Tibial nerve (tissue), 4 donors: ENCODE measurements around the gene TMEM61. TPM values are rescaled to one million over a fixed set of nuclear protein-coding genes. Genes with fewer than 3 reads are reported as not detected.

Source experiments
- DNase-seq, 2 donors: peaks; one replicate each; pipeline ENCODE4 v3.0.0-alpha.2; 2019; ENCODE audit warnings: low spot score in 2 of 2
- H3K27ac ChIP-seq, 4 donors: fragments of 200-600 bp; sonication (generic) in 3 of 4; one replicate each; pipeline ENCODE4 v1.5.1; 2017 to 2019; ENCODE audit warnings: mild to moderate bottlenecking in 1 of 4
- H3K27me3 ChIP-seq, 2 donors: fragments of 200-600 bp; sonication (generic) in 1 of 2; one replicate each; pipeline versions ENCODE4 v1.5.1 to v1.6.0; 2017 to 2019
- H3K36me3 ChIP-seq, 3 donors: fragments of 200-600 bp; sonication (generic); one replicate each; pipeline ENCODE4 v1.5.1; 2018 to 2019
- H3K4me1 ChIP-seq, 4 donors: fragments of 200-600 bp; sonication (generic) in 3 of 4; one replicate each; pipeline ENCODE4 v1.5.1; 2017 to 2019
- H3K4me3 ChIP-seq, 4 donors: fragments of 200-600 bp; sonication (generic) in 3 of 4; one replicate each; pipeline ENCODE4 v1.5.1; 2017 to 2019; ENCODE audit warnings: mild to moderate bottlenecking in 1 of 4, moderate library complexity in 1 of 4
- H3K9me3 ChIP-seq, 4 donors: fragments of 200-600 bp; sonication (generic) in 3 of 4; one replicate each; pipeline ENCODE4 v1.5.1; 2017 to 2019
- CTCF ChIP-seq, 5 experiments: fragments of 200-600 bp in 3 of 5; fragments of 450-650 bp in 2 of 5; sonication (generic) in 3 of 5; IDR thresholded peaks; one replicate each; pipeline ENCODE4 v1.5.1; 2016 to 2019; ENCODE audit warnings: antibody characterized with exemption in 5 of 5, mild to moderate bottlenecking in 3 of 5, moderate library complexity in 2 of 5
- EP300 ChIP-seq, 2 donors: sonication (generic); formaldehyde crosslinking; IDR thresholded peaks; one replicate each; pipeline ENCODE4 v1.6.1; 2017; ENCODE audit warnings: antibody characterized with exemption in 2 of 2, mild to moderate bottlenecking in 1 of 2
- POLR2A ChIP-seq, 2 donors: fragments of 450-650 bp; IDR thresholded peaks; one replicate each; pipeline ENCODE4 v1.6.1; 2017; ENCODE audit warnings: antibody characterized with exemption in 2 of 2, mild to moderate bottlenecking in 2 of 2, moderate library complexity in 2 of 2
- WGBS, 2 donors: methylation state at CpG; one replicate each; pipeline ENCODE4 v1.1.5; 2018; 5-methylcytosine and 5-hydroxymethylcytosine counted together
- total RNA-seq, 4 donors: library from RNA; depleted of rRNA; stranded (reverse); fragments of >200 nt; gene quantifications; one replicate each; pipeline ENCODE4 v1.1.0, GENCODE V29; 2016

TMEM61 gene
- total RNA-seq, 4 donors from 2014 or later, result 0.84 TPM; not detected in 3

- DNase-seq, result no peak
- TF ChIP-seq EP300 (IDR thresholded peaks at IDR 0.05), result no peak
- no peak for TF ChIP-seq CTCF (IDR thresholded peaks at IDR 0.05)
- no peak for TF ChIP-seq POLR2A (IDR thresholded peaks at IDR 0.05)
Observed at GRCh38 chr1:55041613-55042012, 61.2 kb downstream of the TMEM61 start.

More at GRCh38 chr1:55041613-55042012, 61.2 kb downstream of the TMEM61 start:
- Histone ChIP-seq H3K36me3 (no peaks in the 10 kb centered on the region), H3K9me3 (no peaks in the 10 kb centered on the region), H3K27me3 (peaks cover 0 to 57% of the 10 kb centered on the region in 2 donors), H3K27ac (no peak overlapping the region), H3K4me1 (peaks cover 0 to 17% (median 0%) of the 10 kb centered on the region in 4 donors), H3K4me3 (no peak overlapping the region)
- 65 to 75% methylated on average over 3 of the region's 3 CpGs for WGBS, 2 donors

Other genes with a start within 250 kb of the TMEM61 start
- 10 to 100 TPM in 1 of 4 donors, 1 to 10 TPM in 3; 3.3 to 11.4 (median 5.4) TPM for gene PARS2, start 216.1 kb upstream of the TMEM61 start, total RNA-seq
- not detected for gene TTC22, start 179.3 kb upstream of the TMEM61 start, total RNA-seq
- gene DHCR24, start 93.4 kb upstream of the TMEM61 start, total RNA-seq, result 100 to 1,000 TPM; 148 to 231 (median 219) TPM
- not detected for gene BSND, start 18.3 kb downstream of the TMEM61 start, total RNA-seq
- gene PCSK9, start 58.9 kb downstream of the TMEM61 start, total RNA-seq, result 1 to 10 TPM in 3 of 4 donors, under 1 TPM in 1; 0.44 to 4.3 (median 2.5) TPM
- 10 to 100 TPM; 46.8 to 63.8 (median 55.7) TPM for gene USP24, start 234.7 kb downstream of the TMEM61 start, total RNA-seq